ENCODE results near the gene PRAME. TPM values are rescaled to one million over a fixed set of nuclear protein-coding genes. Genes with fewer than 3 reads are reported as not detected.

The PRAME gene
- total RNA-seq, 1 donor, result 0.36 TPM

DNA sequence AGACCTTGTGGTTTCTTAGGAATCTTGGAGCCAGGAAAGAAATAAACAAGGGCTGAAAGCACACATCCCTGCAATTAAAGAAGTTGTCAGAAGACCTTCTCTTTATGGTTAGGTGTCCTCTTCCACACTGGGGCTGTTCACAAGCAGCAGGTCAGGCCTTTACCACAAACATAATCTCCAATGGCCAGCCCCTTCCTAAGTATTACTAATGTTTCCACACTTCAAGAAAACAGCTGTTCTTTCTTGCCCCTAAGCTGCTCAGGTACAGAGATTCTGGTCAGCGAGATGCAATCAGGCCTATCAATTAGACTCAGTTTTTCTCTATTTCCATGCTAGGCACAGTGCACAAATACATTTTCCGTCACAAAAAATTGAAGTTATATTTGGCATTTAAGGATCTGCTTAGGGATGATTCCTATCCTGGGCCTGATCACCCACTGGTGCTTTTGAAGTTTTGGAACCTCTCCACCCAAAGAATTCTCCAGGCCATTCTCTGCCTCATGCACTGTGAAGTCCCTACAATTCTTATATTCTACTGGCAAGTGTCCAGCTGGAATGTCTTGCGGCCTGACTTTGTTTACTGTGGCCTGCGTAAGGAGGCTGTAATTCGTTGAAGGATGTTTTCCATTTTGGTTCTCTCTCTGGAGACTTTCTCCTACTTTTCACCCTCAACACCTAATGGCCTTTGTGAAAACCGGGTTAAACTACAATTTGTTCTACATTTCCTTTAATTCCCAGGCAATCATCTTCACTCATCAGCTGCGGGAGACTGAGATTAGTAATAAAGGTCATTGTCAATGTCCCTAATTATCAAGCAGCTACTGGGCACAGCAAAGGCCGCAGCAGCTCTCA is 5.1 kb downstream of the PRAME start:
- Histone ChIP-seq H2AFZ (ENCODE audit: low read length) (no peak overlapping the region), H3K9me3 (ENCODE audit: low read depth, low read length) (no peaks in the 10 kb centered on the region), H3K36me3 (ENCODE audit: insufficient read depth, low read length) (no peaks in the 10 kb centered on the region), H3K4me2 (ENCODE audit: insufficient read depth, low read length) (no peak overlapping the region), H3K27me3 (ENCODE audit: insufficient read depth, low read length) (no peaks in the 10 kb centered on the region), H3K4me1 (ENCODE audit: insufficient read depth, low read length) (no peaks in the 10 kb centered on the region), H3K27ac (ENCODE audit: low read depth, low read length) (no peak overlapping the region), H3K4me3 (ENCODE audit: insufficient read depth, low read length) (no peak overlapping the region), H4K20me1 (ENCODE audit: insufficient read depth, low read length) (no peaks in the 10 kb centered on the region), H3K79me2 (ENCODE audit: insufficient read depth, low read length) (no peaks in the 10 kb centered on the region)
- DNase-seq (ENCODE audit: insufficient read length, low spot score, missing footprints), result no peak
- no peak for TF ChIP-seq CTCF (IDR thresholded peaks at IDR 0.05; ENCODE audit: extremely low read depth, low read depth, low read length)

DNA sequence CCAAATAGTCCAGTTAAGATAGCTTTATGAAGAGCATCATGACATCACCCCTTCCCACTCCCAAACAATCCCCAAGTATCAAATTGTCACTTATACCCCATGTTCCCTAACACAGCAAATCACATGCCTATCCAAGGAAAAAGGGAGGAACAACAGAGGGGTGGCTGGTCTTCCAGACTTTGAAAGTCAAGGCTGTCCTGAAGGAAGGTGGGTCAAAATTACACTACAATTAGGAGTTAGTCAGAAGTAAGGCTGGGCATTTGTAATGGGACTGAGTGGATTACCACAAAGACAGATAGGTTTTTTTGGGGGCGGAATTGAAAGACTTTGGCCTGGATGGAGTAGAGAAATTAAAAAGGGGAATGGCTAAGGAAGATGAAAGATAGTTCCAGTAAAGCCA is 5.9 kb downstream of the PRAME start:
- H3K4me1 ChIP-seq (ENCODE audit: insufficient read depth, low read length), result no peaks in the 10 kb centered on the region
- no peaks in the 10 kb centered on the region for H3K79me2 ChIP-seq (ENCODE audit: insufficient read depth, low read length)
- no peak for TF ChIP-seq CTCF (IDR thresholded peaks at IDR 0.05; ENCODE audit: extremely low read depth, low read depth, low read length)
- no peak overlapping the region for H3K4me3 ChIP-seq (ENCODE audit: insufficient read depth, low read length)
- H4K20me1 ChIP-seq (ENCODE audit: insufficient read depth, low read length), result no peaks in the 10 kb centered on the region
- H3K27ac ChIP-seq (ENCODE audit: low read depth, low read length), result no peak overlapping the region
- no peaks in the 10 kb centered on the region for H3K36me3 ChIP-seq (ENCODE audit: insufficient read depth, low read length)
- no peak overlapping the region for H3K4me2 ChIP-seq (ENCODE audit: insufficient read depth, low read length)
- H2AFZ ChIP-seq (ENCODE audit: low read length), result no peak overlapping the region
- H3K27me3 ChIP-seq (ENCODE audit: insufficient read depth, low read length), result no peaks in the 10 kb centered on the region
- no peaks in the 10 kb centered on the region for H3K9me3 ChIP-seq (ENCODE audit: low read depth, low read length)
- DNase-seq (ENCODE audit: insufficient read length, low spot score, missing footprints), result no peak

- H3K4me3 ChIP-seq (ENCODE audit: insufficient read depth, low read length), result no peak overlapping the region
- no peaks in the 10 kb centered on the region for H3K9me3 ChIP-seq (ENCODE audit: low read depth, low read length)
- no peaks in the 10 kb centered on the region for H3K36me3 ChIP-seq (ENCODE audit: insufficient read depth, low read length)
- no peaks in the 10 kb centered on the region for H4K20me1 ChIP-seq (ENCODE audit: insufficient read depth, low read length)
- no peak overlapping the region for H2AFZ ChIP-seq (ENCODE audit: low read length)
- no peak for TF ChIP-seq CTCF (IDR thresholded peaks at IDR 0.05; ENCODE audit: extremely low read depth, low read depth, low read length)
- H3K79me2 ChIP-seq (ENCODE audit: insufficient read depth, low read length), result no peaks in the 10 kb centered on the region
- H3K4me2 ChIP-seq (ENCODE audit: insufficient read depth, low read length), result no peak overlapping the region
- H3K4me1 ChIP-seq (ENCODE audit: insufficient read depth, low read length), result no peaks in the 10 kb centered on the region
- no peak overlapping the region for H3K27ac ChIP-seq (ENCODE audit: low read depth, low read length)
- DNase-seq (ENCODE audit: insufficient read length, low spot score, missing footprints), result peak; percentile 72
- no peaks in the 10 kb centered on the region for H3K27me3 ChIP-seq (ENCODE audit: insufficient read depth, low read length)
Observed at GRCh38 chr22:22552630-22553029, 6.4 kb downstream of the PRAME start.

DNA sequence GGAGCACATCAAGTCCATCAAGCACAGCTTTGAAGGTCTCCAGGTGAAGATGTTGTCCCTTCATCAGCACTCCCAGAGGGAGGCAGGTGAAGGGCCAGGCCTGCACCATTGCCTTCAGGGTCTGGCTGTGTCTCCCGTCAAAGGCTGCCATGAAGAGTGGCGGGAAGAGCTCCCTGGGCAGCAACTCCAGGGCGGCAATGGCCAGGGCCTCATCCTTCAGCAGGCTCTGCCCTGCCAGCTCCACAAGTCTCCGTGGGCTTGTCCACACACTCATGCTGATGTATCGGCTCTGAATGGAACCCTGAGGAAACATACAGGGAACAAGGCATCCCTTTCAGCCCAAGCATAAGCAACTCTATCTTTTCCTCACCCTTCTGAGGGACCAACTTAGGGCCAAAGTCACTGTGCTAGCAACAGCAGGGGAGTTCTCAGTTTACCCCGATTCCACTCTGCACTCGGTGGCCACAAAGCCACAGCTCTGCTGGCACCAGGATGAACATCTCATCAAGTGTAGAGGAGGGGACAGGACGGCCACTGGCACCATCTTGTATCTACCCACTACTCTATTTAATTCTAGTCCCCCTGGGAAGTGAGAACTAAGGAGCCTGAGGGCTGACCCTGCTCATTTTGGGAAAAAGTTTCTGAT is 8.2 kb downstream of the PRAME start:
- no peaks in the 10 kb centered on the region for H3K79me2 ChIP-seq (ENCODE audit: insufficient read depth, low read length)
- no peak overlapping the region for H3K27ac ChIP-seq (ENCODE audit: low read depth, low read length)
- TF ChIP-seq CTCF (IDR thresholded peaks at IDR 0.05; ENCODE audit: extremely low read depth, low read depth, low read length), result no peak
- no peaks in the 10 kb centered on the region for H3K9me3 ChIP-seq (ENCODE audit: low read depth, low read length)
- H2AFZ ChIP-seq (ENCODE audit: low read length), result no peak overlapping the region
- no peaks in the 10 kb centered on the region for H3K27me3 ChIP-seq (ENCODE audit: insufficient read depth, low read length)
- H3K4me3 ChIP-seq (ENCODE audit: insufficient read depth, low read length), result no peak overlapping the region
- H3K4me2 ChIP-seq (ENCODE audit: insufficient read depth, low read length), result no peak overlapping the region
- H3K4me1 ChIP-seq (ENCODE audit: insufficient read depth, low read length), result no peaks in the 10 kb centered on the region
- H4K20me1 ChIP-seq (ENCODE audit: insufficient read depth, low read length), result no peaks in the 10 kb centered on the region
- H3K36me3 ChIP-seq (ENCODE audit: insufficient read depth, low read length), result no peaks in the 10 kb centered on the region
- DNase-seq (ENCODE audit: insufficient read length, low spot score, missing footprints), result no peak
